ENCODE results near the gene KRTAP10-8. TPM values are rescaled to one million over a fixed set of nuclear protein-coding genes. Genes with fewer than 3 reads are reported as not detected.
"Not testable (repeated sequence)": the region's sequence is repeated elsewhere in the genome, so short reads cannot be mapped to it uniquely, and the experiment has no call there.

The KRTAP10-8 gene
- total RNA-seq, 1 donor from 2014 or later = not detected

DNA sequence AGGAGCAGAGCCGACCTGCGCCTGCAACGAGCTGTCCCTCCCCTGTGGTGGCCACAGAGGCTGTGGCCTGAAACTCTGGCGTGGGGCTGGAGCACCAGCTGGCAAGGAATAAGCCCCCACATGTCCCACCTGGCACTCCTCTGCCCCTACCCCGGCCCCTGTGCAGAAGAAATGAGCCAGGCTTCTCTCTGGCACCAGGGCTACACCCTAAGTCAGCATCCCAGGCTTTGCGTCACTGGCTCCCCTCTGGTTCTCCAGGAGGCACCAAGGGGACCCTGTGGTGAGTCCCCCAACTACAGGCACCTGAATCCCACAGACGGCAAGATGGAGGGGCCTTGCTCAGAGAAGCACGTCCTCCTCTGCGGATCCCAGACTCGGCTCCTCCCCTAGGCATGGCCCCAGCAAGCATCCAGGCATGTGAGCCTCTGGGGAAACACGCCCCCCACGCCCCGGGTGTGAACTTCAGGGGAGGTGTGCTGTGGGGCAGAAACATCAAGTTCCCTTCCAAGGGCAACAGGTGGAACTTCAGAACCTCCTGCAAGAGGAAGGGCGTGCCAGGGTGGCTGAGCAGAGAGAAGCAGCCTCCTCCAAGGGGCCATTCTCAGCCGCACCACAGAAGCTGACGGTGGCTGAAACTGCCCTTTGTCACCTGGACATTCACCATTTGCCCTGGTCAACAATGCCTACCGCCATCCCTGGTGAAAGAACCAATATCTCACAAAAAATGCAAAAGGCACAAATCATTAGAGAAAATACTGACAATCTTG, 8.6 kb upstream of the KRTAP10-8 start:
- Histone ChIP-seq H3K27me3 (ENCODE audit: low read depth) (peaks cover 52% of the 10 kb centered on the region), H3K4me1 (no peaks in the 10 kb centered on the region), H3K4me3 (no peak overlapping the region), H3K36me3 (no peaks in the 10 kb centered on the region), H3K9me3 (replicated peaks) (peaks cover 12% of the 10 kb centered on the region), H3K27ac (replicated peaks) (no peak overlapping the region)
- intact Hi-C loops (cut with micrococcal nuclease) = no loop called here
- TF ChIP-seq, protein P1, sequence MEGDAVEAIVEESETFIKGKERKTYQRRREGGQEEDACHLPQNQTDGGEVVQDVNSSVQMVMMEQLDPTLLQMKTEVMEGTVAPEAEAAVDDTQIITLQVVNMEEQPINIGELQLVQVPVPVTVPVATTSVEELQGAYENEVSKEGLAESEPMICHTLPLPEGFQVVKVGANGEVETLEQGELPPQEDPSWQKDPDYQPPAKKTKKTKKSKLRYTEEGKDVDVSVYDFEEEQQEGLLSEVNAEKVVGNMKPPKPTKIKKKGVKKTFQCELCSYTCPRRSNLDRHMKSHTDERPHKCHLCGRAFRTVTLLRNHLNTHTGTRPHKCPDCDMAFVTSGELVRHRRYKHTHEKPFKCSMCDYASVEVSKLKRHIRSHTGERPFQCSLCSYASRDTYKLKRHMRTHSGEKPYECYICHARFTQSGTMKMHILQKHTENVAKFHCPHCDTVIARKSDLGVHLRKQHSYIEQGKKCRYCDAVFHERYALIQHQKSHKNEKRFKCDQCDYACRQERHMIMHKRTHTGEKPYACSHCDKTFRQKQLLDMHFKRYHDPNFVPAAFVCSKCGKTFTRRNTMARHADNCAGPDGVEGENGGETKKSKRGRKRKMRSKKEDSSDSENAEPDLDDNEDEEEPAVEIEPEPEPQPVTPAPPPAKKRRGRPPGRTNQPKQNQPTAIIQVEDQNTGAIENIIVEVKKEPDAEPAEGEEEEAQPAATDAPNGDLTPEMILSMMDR (IDR thresholded peaks at IDR 0.05; ENCODE audit: borderline replicate concordance) = no peak
- no peak for DNase-seq

DNA sequence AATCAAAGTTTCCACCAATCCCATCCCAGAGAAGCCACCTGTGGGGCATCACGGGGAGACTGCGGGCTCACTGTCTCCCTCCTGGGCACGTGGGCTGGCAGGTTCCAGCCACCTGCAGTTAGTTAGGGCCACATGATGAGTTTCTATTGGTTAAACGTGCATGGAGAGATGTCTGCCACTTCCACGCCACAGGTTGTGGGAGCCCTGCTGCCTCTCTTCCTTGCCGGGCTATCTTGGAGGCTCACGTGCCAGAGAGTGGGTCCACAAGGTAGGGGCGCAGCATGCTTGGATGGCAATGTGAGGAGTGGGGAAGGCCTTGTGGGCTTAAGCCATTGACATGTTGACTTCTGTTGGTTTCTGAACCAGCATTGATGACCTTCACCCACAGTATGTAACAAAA, 8.0 kb upstream of the KRTAP10-8 start:
- H3K9me3 ChIP-seq (replicated peaks) = peaks cover 10% of the 10 kb centered on the region
- intact Hi-C loops (cut with micrococcal nuclease) = no loop called here
- DNase-seq = no peak
- no peak overlapping the region for H3K4me3 ChIP-seq
- TF ChIP-seq, protein P1 (IDR thresholded peaks at IDR 0.05; ENCODE audit: borderline replicate concordance) = no peak
- H3K27ac ChIP-seq (replicated peaks) = no peak overlapping the region
- no peaks in the 10 kb centered on the region for H3K4me1 ChIP-seq
- H3K27me3 ChIP-seq (ENCODE audit: low read depth) = peaks cover 48% of the 10 kb centered on the region
- H3K36me3 ChIP-seq = no peaks in the 10 kb centered on the region

DNA sequence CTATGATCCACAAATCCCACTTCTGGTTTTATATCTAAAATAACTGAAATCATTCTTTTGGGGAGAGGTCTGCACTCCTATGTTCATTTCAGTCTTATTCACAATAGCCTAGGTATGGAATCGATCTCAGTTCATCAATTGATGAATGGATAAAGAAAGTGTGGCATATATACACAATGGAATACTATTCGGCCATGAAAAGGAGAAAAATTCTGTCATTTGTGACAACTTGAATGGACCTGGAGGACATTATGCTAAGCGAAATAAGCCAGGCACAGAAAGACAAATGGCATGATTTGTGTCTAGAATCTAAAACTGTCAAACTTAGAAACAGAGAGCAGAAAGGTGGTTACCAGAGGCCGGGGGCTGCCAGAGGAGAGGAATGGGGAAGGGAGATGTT, 5.4 kb upstream of the KRTAP10-8 start:
- H3K4me3 ChIP-seq = no peak overlapping the region
- no peaks in the 10 kb centered on the region for H3K4me1 ChIP-seq
- TF ChIP-seq, protein P1 (IDR thresholded peaks at IDR 0.05; ENCODE audit: borderline replicate concordance) = no peak
- no peak for DNase-seq
- H3K9me3 ChIP-seq (replicated peaks) = peaks cover 36% of the 10 kb centered on the region
- H3K27me3 ChIP-seq (ENCODE audit: low read depth) = peaks cover 28% of the 10 kb centered on the region
- H3K27ac ChIP-seq (replicated peaks) = no peak overlapping the region
- intact Hi-C loops (cut with micrococcal nuclease) = no loop called here
- H3K36me3 ChIP-seq = no peaks in the 10 kb centered on the region

DNA sequence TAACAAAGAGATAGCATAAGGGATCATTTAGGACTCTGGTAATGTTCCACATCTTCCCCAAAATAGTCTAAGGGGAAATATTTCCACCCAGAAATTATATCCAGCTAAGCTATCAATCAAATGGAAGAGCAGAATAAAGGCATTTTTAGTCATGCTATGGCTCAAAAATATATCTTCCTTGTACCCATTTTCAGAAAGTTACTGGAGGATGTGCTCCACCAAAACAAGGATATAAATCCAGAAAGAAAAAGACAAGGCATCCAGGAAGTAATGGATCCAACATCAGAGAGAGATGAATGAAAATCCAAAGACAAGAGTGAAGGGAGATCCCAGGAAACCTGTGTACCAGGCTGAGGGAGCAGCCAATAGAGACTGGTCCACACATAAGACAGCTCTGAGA, 2.7 kb upstream of the KRTAP10-8 start:
- no peaks in the 10 kb centered on the region for H3K36me3 ChIP-seq
- intact Hi-C loops (cut with micrococcal nuclease) = no loop called here
- H3K4me1 ChIP-seq = no peaks in the 10 kb centered on the region
- peaks cover 23% of the 10 kb centered on the region for H3K27me3 ChIP-seq (ENCODE audit: low read depth)
- TF ChIP-seq, protein P1 (IDR thresholded peaks at IDR 0.05; ENCODE audit: borderline replicate concordance) = no peak
- H3K27ac ChIP-seq (replicated peaks) = no peak overlapping the region
- H3K9me3 ChIP-seq (replicated peaks) = peaks cover 41% of the 10 kb centered on the region
- H3K4me3 ChIP-seq = no peak overlapping the region
- no peak for DNase-seq

DNA sequence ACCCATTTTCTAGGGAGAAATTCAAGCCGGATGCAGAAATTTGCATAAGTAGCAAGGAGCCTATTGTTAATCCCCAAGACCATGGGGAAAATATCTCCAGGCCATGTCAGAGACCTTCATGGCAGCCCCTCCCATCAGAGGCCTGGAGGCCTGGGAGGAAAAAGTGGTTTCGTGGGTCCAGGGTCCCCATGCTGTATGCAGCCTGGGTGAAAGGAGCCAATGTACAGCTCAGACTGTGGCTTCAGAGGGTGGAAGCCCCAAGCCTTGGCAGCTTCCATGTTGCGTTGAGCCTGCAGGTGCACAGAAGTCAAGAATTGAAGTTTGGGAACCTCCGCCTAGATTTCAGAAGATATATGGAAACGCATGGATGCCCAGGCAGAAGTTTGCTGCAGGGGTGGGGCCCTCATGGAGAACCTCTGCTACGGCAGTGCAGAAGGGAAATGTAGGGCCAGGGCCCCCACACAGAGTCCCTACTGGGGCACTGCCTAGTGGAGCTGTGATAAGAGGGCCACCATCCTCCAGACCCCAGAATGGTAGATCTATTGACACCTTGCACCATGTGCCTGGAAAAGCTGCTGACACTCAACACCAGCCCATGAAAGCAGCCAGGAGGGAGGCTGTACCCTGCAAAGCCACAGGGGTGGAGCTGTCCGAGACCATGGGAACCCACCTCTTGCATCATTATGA, 1.6 kb upstream of the KRTAP10-8 start:
- DNase-seq; intact Hi-C loops (cut with micrococcal nuclease); H3K36me3 ChIP-seq; H3K27ac ChIP-seq (replicated peaks); H3K4me1 ChIP-seq; H3K4me3 ChIP-seq: not testable (repeated sequence)
- peaks cover 22% of the 10 kb centered on the region for H3K27me3 ChIP-seq (ENCODE audit: low read depth)
- H3K9me3 ChIP-seq (replicated peaks) = peaks cover 41% of the 10 kb centered on the region

DNA sequence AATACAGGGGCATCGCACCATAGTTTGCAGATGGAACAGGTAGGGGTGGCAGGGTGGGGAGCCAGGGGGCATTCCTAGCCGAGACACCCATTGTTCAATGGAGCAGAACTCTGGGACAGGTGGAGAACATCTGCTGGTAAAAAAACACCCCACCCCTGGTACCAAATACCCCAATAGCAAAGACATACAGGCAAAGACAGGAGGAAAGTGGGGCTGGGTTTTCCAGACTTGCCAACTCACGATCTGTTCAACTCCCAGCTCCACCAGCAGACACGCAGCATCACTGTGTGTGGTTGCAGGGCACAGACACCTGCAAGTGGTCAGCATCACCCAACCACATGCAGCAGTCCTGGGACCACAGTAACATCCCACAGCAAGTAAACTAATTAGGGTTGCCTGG, 328 bp upstream of the KRTAP10-8 start:
- Histone ChIP-seq H3K27me3 (ENCODE audit: low read depth) (peaks cover 32% of the 10 kb centered on the region), H3K9me3 (replicated peaks) (peaks cover 38% of the 10 kb centered on the region), H3K27ac (replicated peaks) (no peak overlapping the region), H3K36me3 (no peaks in the 10 kb centered on the region), H3K4me3 (no peak overlapping the region), H3K4me1 (no peaks in the 10 kb centered on the region)
- TF ChIP-seq, protein P1 (IDR thresholded peaks at IDR 0.05; ENCODE audit: borderline replicate concordance) = no peak
- no peak for DNase-seq
- intact Hi-C loops (cut with micrococcal nuclease) = no loop called here
